Measurements from ENCODE around the gene TNRC6C. TPM values are rescaled to one million over a fixed set of nuclear protein-coding genes. Genes with fewer than 3 reads are reported as not detected.

Gene TNRC6C
- total RNA-seq, 2 experiments from 2014 or later: 19.6 to 20.3 TPM

DNA sequence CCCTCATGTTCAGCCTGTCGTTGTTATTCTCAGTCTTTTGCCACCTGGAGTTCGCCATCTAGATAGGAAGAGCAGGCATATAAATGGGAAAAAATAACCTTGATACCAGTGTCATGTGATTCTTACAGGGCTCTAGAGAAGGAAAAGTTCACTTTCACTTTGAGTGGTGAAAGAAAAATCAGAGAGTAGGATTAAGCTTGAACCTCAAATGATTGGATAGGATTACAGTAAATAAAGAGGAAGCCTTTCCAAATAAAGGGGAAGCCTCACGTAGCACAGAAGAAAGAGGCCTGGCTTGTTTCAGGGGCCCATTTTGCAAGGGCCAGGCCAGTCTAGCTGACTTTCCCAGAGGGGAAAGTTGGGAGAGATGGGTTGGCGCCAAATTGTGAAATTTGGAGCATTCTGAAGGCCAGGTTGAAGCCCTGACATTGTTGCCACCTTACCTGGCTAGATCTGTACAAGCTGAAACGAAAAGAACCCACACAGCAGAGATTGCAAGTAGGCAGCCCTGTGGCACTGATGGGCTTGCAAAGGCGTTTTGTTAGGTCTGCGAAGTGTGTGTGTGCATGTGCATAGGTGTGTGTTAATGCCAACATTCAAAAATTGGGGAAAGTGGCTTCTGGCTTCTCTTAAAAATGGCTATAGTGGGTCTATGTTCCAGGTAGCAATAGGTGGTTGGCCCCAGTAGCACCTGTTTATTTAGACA is 131.2 kb downstream of the TNRC6C start:
- H3K36me3 Mint-ChIP-seq (ENCODE audit: low read depth): peaks cover 39% of the 10 kb centered on the region
- intact Hi-C loops (cut with DNase I, micrococcal nuclease): no loop called here
- peaks cover 8% of the 10 kb centered on the region for H3K4me1 Mint-ChIP-seq
- POLR2A ChIA-PET: interaction anchor here (0.6 kb wide), 1 partner anchor 65 kb away, joined by 3 read pairs; no protein-coding TSS in a partner anchor
- no peak for DNase-seq
- peak overlapping the region; percentile 33 for H3K27ac Mint-ChIP-seq
- H3K9me3 Mint-ChIP-seq (ENCODE audit: low read depth): no peaks in the 10 kb centered on the region
- H3K4me3 Mint-ChIP-seq: no peak overlapping the region
- CTCF ChIA-PET: interaction anchor here (0.6 to 1.4 kb wide), 4 partner anchors 47 to 183 kb away, joined by 3 to 4 read pairs (median 3); no protein-coding TSS in a partner anchor
- no peaks in the 10 kb centered on the region for H3K27me3 Mint-ChIP-seq
- ATAC-seq: no peak

DNA sequence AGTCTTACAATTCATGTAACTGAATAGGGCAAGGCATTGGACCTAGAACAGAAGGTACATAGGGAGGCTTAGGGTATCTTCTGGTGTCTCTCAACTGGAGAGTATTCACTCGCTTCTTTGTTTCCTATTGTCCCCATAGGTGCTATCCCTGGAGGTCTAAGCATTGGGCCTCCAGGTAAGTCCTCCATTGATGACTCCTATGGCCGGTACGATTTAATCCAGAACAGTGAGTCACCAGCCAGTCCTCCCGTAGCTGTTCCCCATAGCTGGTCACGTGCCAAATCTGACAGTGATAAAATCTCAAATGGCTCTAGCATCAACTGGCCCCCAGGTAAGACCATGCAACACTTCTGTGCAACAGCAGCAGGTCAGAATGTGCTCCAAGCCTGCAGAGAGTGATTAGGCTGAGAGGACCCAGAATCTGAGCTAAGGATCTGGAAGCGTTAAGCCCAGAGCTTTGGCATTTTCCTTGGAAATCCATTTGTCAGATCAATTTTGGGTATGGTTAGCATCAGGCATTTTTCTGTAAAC is 134.4 kb downstream of the TNRC6C start:
- H3K27me3 Mint-ChIP-seq: no peaks in the 10 kb centered on the region
- CTCF ChIA-PET: interaction anchor here (1.0 to 1.5 kb wide), 4 partner anchors 8 to 43 kb away, joined by 3 to 5 read pairs (median 3); no protein-coding TSS in a partner anchor
- ATAC-seq (no peak), DNase-seq (no peak)
- H3K4me1 Mint-ChIP-seq: peaks cover 8% of the 10 kb centered on the region
- H3K36me3 Mint-ChIP-seq (ENCODE audit: low read depth): peaks cover 28% of the 10 kb centered on the region
- POLR2A ChIA-PET: no interaction called here
- intact Hi-C loops (cut with DNase I, micrococcal nuclease): no loop called here
- H3K4me3 Mint-ChIP-seq: no peak overlapping the region
- no peaks in the 10 kb centered on the region for H3K9me3 Mint-ChIP-seq (ENCODE audit: low read depth)
- no peak overlapping the region for H3K27ac Mint-ChIP-seq

DNA sequence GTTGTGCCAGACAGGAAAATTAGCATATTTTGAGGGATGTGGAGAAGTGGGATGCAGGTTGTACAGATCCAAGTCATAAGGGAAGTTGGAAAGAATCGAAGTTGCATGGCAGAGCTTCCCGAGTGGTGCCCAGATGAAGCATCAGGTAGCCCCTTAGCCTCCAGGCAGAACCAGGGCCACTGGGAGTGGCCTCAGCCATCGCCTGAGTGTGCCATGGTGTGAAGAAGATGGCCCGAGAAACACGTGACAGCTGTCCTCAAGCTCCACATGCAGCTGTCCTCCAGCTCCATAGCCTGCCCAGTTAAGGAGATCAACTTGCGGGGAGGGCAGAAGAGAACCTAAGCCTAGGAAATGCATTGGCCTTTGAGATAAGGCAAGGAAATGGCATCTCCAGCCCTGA is 136.5 kb downstream of the TNRC6C start:
- DNase-seq (no peak), ATAC-seq (no peak)
- Mint-ChIP-seq H3K4me3 (no peak overlapping the region), H3K27me3 (no peaks in the 10 kb centered on the region), H3K4me1 (peaks cover 4% of the 10 kb centered on the region), H3K36me3 (ENCODE audit: low read depth) (peaks cover 47% of the 10 kb centered on the region), H3K27ac (no peak overlapping the region), H3K9me3 (ENCODE audit: low read depth) (no peaks in the 10 kb centered on the region)
- intact Hi-C loops (cut with DNase I, micrococcal nuclease): no loop called here
- ChIA-PET CTCF (interaction anchor here (0.7 to 1.5 kb wide), 2 partner anchors 10 to 666 kb away, joined by 3 to 10 read pairs; no protein-coding TSS in a partner anchor), POLR2A (no interaction called here)

DNA sequence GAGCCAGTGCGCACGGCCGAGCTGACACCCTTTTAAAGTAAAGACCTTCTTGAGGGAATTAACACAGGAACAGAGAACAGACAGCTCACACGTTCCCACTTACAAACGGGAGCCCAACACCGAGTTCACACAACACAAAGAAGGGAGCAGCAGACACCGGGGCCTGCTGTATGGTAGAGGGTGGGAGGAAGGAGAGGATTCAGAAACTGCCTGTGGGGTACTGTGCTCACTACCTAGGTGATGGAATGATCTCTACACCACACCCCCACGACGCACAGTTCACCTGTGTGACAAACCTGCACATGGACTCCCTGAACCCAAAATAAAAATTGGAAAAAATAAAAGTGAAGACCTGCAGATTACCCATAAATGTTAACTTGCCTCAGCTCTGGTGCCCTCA is 137.6 kb downstream of the TNRC6C start:
- ChIA-PET CTCF (interaction anchor here (0.6 to 2.2 kb wide), 2 partner anchors 11 to 327 kb away, joined by 3 to 12 read pairs; no protein-coding TSS in a partner anchor), POLR2A (no interaction called here)
- no peak for ATAC-seq
- intact Hi-C loops (cut with DNase I, micrococcal nuclease): no loop called here
- Mint-ChIP-seq H3K4me1 (peaks cover 4% of the 10 kb centered on the region), H3K27ac (no peak overlapping the region), H3K27me3 (no peaks in the 10 kb centered on the region), H3K36me3 (ENCODE audit: low read depth) (peaks cover 49% of the 10 kb centered on the region), H3K4me3 (no peak overlapping the region), H3K9me3 (ENCODE audit: low read depth) (no peaks in the 10 kb centered on the region)
- no peak for DNase-seq

DNA sequence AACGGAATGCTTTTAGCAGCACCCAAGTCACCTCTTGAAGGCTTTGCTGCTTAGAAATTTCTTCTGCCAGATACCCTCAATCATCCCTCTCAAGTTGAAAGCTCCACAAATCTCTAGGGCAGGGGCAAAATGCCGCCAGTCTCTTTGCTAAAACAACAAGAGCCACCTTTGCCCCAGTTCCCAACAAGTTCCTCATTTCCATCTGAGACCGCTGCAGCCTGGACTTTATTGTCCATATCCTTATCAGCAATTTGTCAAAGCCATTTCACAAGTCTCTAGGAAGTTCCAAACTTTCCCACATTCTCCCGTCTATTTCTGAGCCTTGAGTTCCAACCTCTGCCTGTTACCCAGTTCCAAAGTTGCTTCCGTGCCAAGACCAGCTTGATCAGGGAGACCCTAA is 142.6 kb downstream of the TNRC6C start:
- Mint-ChIP-seq H3K27me3 (no peaks in the 10 kb centered on the region), H3K4me3 (no peak overlapping the region), H3K9me3 (ENCODE audit: low read depth) (no peaks in the 10 kb centered on the region), H3K4me1 (no peaks in the 10 kb centered on the region), H3K27ac (no peak overlapping the region), H3K36me3 (ENCODE audit: low read depth) (peaks cover 32% of the 10 kb centered on the region)
- POLR2A ChIA-PET: no interaction called here
- DNase-seq (no peak), ATAC-seq (no peak)
- intact Hi-C loops (cut with DNase I, micrococcal nuclease): no loop called here
- CTCF ChIA-PET: interaction anchor here (1.4 kb wide), 1 partner anchor 75 kb away, joined by 3 read pairs; no protein-coding TSS in a partner anchor

DNA sequence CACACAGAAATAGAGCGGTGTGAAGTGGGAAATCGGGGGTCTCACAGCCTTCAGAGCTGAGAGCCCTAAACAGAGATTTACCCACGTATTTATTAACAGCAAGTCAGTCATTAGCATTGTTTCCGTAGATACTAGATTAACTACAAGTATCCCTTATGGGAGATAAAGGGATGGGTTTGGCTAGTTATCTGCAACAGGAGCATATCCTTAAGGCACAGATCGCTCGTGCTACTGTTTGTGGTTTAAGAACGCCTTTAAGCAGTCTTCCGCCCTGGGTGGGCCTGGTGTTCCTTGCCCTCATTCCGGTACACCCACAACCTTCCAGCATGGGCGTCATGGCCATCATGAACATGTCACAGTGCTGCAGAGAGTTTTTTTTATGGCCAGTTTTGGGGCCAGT is 143.0 kb downstream of the TNRC6C start:
- CTCF ChIA-PET: no interaction called here
- peaks cover 32% of the 10 kb centered on the region for H3K36me3 Mint-ChIP-seq (ENCODE audit: low read depth)
- intact Hi-C loops (cut with DNase I, micrococcal nuclease): no loop called here
- ATAC-seq (no peak), DNase-seq (no peak)
- no peak overlapping the region for H3K4me3 Mint-ChIP-seq
- H3K27me3 Mint-ChIP-seq: no peaks in the 10 kb centered on the region
- H3K9me3 Mint-ChIP-seq (ENCODE audit: low read depth): no peaks in the 10 kb centered on the region
- no peaks in the 10 kb centered on the region for H3K4me1 Mint-ChIP-seq
- H3K27ac Mint-ChIP-seq: peak overlapping the region; percentile 62
- POLR2A ChIA-PET: no interaction called here

DNA sequence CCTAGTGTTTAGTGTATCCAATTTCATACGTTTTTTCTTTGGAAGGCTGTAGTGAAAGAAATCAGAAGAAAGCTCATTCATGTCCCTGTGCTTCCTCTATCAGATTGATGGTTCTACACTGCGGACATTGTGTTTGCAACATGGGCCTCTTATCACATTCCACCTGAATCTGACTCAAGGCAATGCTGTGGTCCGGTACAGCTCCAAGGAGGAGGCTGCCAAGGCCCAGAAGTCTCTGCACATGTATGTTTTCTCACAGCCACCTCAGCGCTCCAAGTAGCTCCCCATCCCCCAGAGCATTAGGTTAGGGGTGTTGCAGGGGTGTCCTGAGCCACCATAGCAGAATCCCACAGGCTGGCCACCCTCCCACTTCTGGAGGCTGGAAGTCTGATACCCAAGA is 144.8 kb downstream of the TNRC6C start:
- no peak for DNase-seq
- intact Hi-C loops (cut with DNase I, micrococcal nuclease): no loop called here
- ChIA-PET CTCF (interaction anchor here (1.3 to 1.4 kb wide), 2 partner anchors 18 to 83 kb away, joined by 5 to 6 read pairs; no protein-coding TSS in a partner anchor), POLR2A (no interaction called here)
- Mint-ChIP-seq H3K36me3 (ENCODE audit: low read depth) (peaks cover 27% of the 10 kb centered on the region), H3K4me1 (peaks cover 14% of the 10 kb centered on the region), H3K9me3 (ENCODE audit: low read depth) (no peaks in the 10 kb centered on the region), H3K27ac (no peak overlapping the region), H3K27me3 (no peaks in the 10 kb centered on the region), H3K4me3 (no peak overlapping the region)
- ATAC-seq: no peak

DNA sequence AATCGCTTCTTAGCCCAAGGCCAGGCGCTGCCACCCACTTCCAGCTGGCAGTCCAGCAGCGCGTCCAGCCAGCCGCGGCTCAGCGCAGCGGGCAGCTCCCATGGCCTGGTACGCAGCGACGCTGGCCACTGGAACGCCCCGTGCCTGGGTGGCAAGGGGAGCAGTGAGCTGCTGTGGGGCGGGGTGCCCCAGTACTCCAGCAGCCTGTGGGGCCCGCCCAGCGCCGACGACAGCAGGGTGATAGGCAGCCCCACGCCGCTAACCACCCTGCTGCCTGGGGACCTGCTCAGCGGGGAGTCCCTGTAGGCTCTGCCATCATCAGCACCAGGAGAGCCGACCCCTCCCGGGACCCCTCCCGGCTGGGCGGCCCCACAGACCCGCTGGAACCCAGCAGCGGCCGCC is 146.0 kb downstream of the TNRC6C start:
- DNase-seq (no peak), ATAC-seq (no peak)
- CTCF ChIA-PET: interaction anchor here (0.9 kb wide), 1 partner anchor 33 kb away, joined by 3 read pairs; no protein-coding TSS in a partner anchor
- H3K27ac Mint-ChIP-seq: no peak overlapping the region
- H3K4me3 Mint-ChIP-seq: no peak overlapping the region
- peaks cover 14% of the 10 kb centered on the region for H3K4me1 Mint-ChIP-seq
- no peaks in the 10 kb centered on the region for H3K27me3 Mint-ChIP-seq
- intact Hi-C loops (cut with DNase I, micrococcal nuclease): no loop called here
- peaks cover 24% of the 10 kb centered on the region for H3K36me3 Mint-ChIP-seq (ENCODE audit: low read depth)
- POLR2A ChIA-PET: no interaction called here
- no peaks in the 10 kb centered on the region for H3K9me3 Mint-ChIP-seq (ENCODE audit: low read depth)

DNA sequence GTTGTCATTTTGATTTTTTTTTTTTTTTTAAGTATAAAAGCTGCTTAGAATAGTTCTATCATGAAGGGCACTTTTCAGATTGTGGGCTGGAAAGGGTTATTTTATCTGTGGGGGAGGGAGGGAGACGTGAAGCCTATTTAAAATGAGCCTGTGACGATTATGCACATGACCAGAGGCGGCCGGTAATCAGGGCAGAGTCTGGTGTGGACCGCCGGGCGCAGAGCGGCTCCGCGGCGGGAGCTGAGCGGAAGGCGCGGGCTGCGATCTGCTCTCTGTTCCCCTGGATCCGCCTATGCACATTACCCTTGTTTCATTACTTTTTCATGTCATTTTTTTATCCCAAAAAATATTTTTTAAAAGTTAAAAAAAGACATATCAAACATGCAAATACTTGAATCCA is 146.6 kb downstream of the TNRC6C start:
- no peaks in the 10 kb centered on the region for H3K9me3 Mint-ChIP-seq (ENCODE audit: low read depth)
- peaks cover 20% of the 10 kb centered on the region for H3K36me3 Mint-ChIP-seq (ENCODE audit: low read depth)
- H3K4me3 Mint-ChIP-seq: no peak overlapping the region
- ATAC-seq: no peak
- no peaks in the 10 kb centered on the region for H3K27me3 Mint-ChIP-seq
- peaks cover 14% of the 10 kb centered on the region for H3K4me1 Mint-ChIP-seq
- intact Hi-C loops (cut with DNase I, micrococcal nuclease): no loop called here
- ChIA-PET POLR2A (no interaction called here), CTCF (no interaction called here)
- no peak overlapping the region for H3K27ac Mint-ChIP-seq
- no peak for DNase-seq

DNA sequence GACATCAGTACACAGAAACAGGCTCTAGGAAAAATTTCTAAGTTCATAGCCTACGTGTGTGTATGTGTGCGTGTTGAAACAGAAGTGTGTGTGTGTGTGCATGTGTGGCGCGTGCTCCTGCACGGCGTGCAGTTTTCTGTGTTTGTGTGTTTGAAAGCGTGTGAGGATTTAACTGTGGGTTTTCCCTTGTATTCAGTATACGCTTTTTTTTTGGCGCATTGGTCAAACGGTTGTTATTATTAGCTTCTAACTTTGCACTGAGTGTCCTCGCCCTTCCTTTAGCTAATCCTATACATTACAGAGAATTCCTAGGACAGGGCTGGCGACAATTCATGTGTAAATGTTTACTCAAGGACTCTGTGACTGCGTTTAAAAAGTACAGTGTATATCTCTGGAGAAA is 147.0 kb downstream of the TNRC6C start:
- ChIA-PET POLR2A (no interaction called here), CTCF (no interaction called here)
- no peak for DNase-seq
- H3K4me1 Mint-ChIP-seq: peaks cover 14% of the 10 kb centered on the region
- ATAC-seq: no peak
- H3K36me3 Mint-ChIP-seq (ENCODE audit: low read depth): peaks cover 22% of the 10 kb centered on the region
- no peak overlapping the region for H3K4me3 Mint-ChIP-seq
- H3K9me3 Mint-ChIP-seq (ENCODE audit: low read depth): no peaks in the 10 kb centered on the region
- intact Hi-C loops (cut with DNase I, micrococcal nuclease): no loop called here
- H3K27me3 Mint-ChIP-seq: no peaks in the 10 kb centered on the region
- no peak overlapping the region for H3K27ac Mint-ChIP-seq

DNA sequence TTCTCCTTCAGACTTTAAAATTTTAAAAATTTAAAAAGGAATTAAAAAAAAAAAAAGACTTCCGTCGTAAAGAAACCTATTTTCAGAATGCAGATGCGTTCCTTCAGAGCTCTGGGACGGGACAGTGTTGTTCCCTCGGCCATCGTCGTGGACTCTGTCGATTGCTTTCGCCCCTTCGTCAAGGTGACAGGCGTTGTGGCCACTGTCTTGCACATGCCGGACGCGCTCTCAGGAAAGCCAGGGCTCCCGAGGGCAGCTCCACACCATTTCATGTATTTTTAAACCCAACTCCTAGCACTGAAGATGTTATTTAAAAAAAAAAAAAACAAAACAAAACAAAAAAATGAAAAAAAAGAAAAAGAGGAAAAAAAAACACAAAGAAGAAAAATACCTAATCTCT is 147.7 kb downstream of the TNRC6C start:
- H3K27me3 Mint-ChIP-seq: no peaks in the 10 kb centered on the region
- intact Hi-C loops (cut with DNase I, micrococcal nuclease): no loop called here
- ATAC-seq (no peak), DNase-seq (no peak)
- no peaks in the 10 kb centered on the region for H3K9me3 Mint-ChIP-seq (ENCODE audit: low read depth)
- ChIA-PET POLR2A (no interaction called here), CTCF (interaction anchor here (1.0 kb wide), 1 partner anchor 15 kb away, joined by 4 read pairs; no protein-coding TSS in a partner anchor)
- no peak overlapping the region for H3K4me3 Mint-ChIP-seq
- no peak overlapping the region for H3K27ac Mint-ChIP-seq
- H3K4me1 Mint-ChIP-seq: peaks cover 14% of the 10 kb centered on the region
- peaks cover 24% of the 10 kb centered on the region for H3K36me3 Mint-ChIP-seq (ENCODE audit: low read depth)

DNA sequence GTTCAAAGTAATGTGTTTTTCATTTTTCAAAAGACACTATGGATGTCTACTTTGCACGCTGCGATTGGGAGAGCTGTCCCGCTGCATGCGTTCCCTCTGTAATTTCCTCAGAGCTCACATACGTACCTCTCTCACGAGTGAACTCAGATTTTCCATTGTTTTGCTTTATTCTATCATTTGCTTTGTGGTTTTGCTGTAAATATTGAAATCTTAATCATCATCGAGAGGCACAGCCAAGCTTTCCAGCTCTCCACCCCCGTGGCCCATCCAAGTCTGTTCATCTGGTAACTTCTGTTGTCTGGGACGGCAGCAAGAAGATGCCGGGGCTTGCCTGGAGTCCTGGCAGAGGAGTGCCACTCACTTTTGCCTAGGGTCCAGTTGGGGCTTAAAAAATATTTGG is 149.0 kb downstream of the TNRC6C start:
- Mint-ChIP-seq H3K36me3 (ENCODE audit: low read depth) (peaks cover 25% of the 10 kb centered on the region), H3K27ac (peak overlapping the region; percentile 73), H3K4me3 (no peak overlapping the region), H3K4me1 (peaks cover 16% of the 10 kb centered on the region), H3K9me3 (ENCODE audit: low read depth) (no peaks in the 10 kb centered on the region), H3K27me3 (no peaks in the 10 kb centered on the region)
- peak; percentile 53 for DNase-seq
- intact Hi-C loops (cut with DNase I, micrococcal nuclease): no loop called here
- CTCF ChIA-PET: interaction anchor here (0.7 to 0.8 kb wide), 2 partner anchors 22 to 30 kb away, joined by 3 read pairs; no protein-coding TSS in a partner anchor
- ATAC-seq: peak; percentile 65
- POLR2A ChIA-PET: no interaction called here

Data from activated CD4-positive, alpha-beta T cell treated with anti-CD3 and anti-CD28 coated beads for 36 hours (primary cell).